Measurements from ENCODE around the gene S100PBP. TPM values are rescaled to one million over a fixed set of nuclear protein-coding genes. Genes with fewer than 3 reads are reported as not detected.

The S100PBP gene
- total and polyA plus RNA-seq, 2 of the 13 experiments (the other 11 are each of a cell fraction or from before 2014, with no cell fraction given) = 20.4 to 26.1 TPM

GRCh38 chr1:32900371-32900955, 83.0 kb downstream of the S100PBP start:
- Histone ChIP-seq H3K9ac (ENCODE audit: insufficient read depth, low read depth, low read length) (no peak overlapping the region), H3K4me2 (ENCODE audit: low read depth, low read length) (peak overlapping the region; percentile 78; the same call in 1 of the 2 replicates), H2AFZ (ENCODE audit: low read length) (no peak overlapping the region), H3K9me3 (ENCODE audit: low read length) (no peaks in the 10 kb centered on the region), H3K4me1 (ENCODE audit: insufficient read depth, low read length) (no peaks in the 10 kb centered on the region), H4K20me1 (ENCODE audit: insufficient read depth, low read length) (no peaks in the 10 kb centered on the region), H3K79me2 (ENCODE audit: insufficient read depth, low read length) (no peaks in the 10 kb centered on the region), H3K27ac (ENCODE audit: extremely low read length, insufficient read depth, low read length) (no peak overlapping the region), H3K27me3 (ENCODE audit: control insufficient read depth in 1 of 2, insufficient read depth in 2 of 2, low read length in 2 of 2) (peaks cover 11 to 48% of the 10 kb centered on the region in 2 experiments), H3K4me3 (replicated peaks in 1 of 3; ENCODE audit: insufficient read depth in 1 of 3, low read depth in 2 of 3, low read length in 3 of 3) (peak overlapping the region in 2 of 3 experiments; percentile 39 to 72; a peak in 3 of 6 replicates), H3K36me3 (replicated peaks in 1 of 2; ENCODE audit: control insufficient read depth in 1 of 2, insufficient read depth in 2 of 2, low read length in 2 of 2) (no peaks in the 10 kb centered on the region)
- CTCF ChIA-PET (ENCODE audit: low intra/inter-chr PET ratio, low total read pairs) = no interaction called here
- ATAC-seq (no peak; the same call in 1 of the 3 replicates), FAIRE-seq (no peak), DNase-seq (ENCODE audit: low spot score) (no peak)
- no TSS peak for BruUV-seq (replicated peaks)
- intact Hi-C loops (cut with micrococcal nuclease; ENCODE audit: unreplicated experiment) = no loop called here
- WGBS (ENCODE audit: low lambda C conversion rate) = 40% methylated on average over 19 of the region's 22 CpGs
- POLR2A ChIA-PET = no interaction called here
- in situ Hi-C loops (cut with HindIII; ENCODE audit: extremely low pct_ligation_motif_present, low pct_unique_long_range_greater_than_20kb) = no loop called here
- TF ChIP-seq AHDC1 (CRISPR knock-in tag; IDR thresholded peaks at IDR 0.05; ENCODE audit: borderline replicate concordance) (no peak), ZNF609 (CRISPR knock-in tag; IDR thresholded peaks at IDR 0.05; ENCODE audit: borderline replicate concordance) (no peak), POLR2A (IDR thresholded peaks at IDR 0.05; ENCODE audit: insufficient read depth in 1 of 2, low read depth in 2 of 2, low read length in 2 of 2) (no peak), IKZF5 (CRISPR knock-in tag; IDR thresholded peaks at IDR 0.05) (no peak), ZNF572 (CRISPR knock-in tag; IDR thresholded peaks at IDR 0.05) (no peak), NRL (CRISPR knock-in tag; IDR thresholded peaks at IDR 0.05; ENCODE audit: borderline replicate concordance) (0 out of 2 replicates have a peak, but pooled peaks have one; percentile 38), AGO2 (optimal IDR thresholded peaks at IDR 0.05; ENCODE audit: low read depth, low read length) (no peak), EZH2 (conservative IDR thresholded peaks at IDR 0.05; ENCODE audit: low read depth, low read length) (0 out of 2 replicates have a peak, but pooled peaks have one; percentile 54), RARA (CRISPR knock-in tag; IDR thresholded peaks at IDR 0.05) (no peak), ZNF362 (CRISPR knock-in tag; IDR thresholded peaks at IDR 0.05; ENCODE audit: borderline replicate concordance) (no peak), KLF16 (CRISPR knock-in tag; IDR thresholded peaks at IDR 0.05) (no peak)
